BLaER1 (cell line): ENCODE data around the gene FKBP10.
"Not testable (repeated sequence)": the region's sequence is repeated elsewhere in the genome, so short reads cannot be mapped to it uniquely, and the experiment has no call there.

Experiments used
- H3K27ac ChIP-seq: shearing (Covaris generic); formaldehyde crosslinking; 2 replicates; pipeline ENCODE4 v1.8.1; 2022
- H3K27me3 ChIP-seq: shearing (Covaris generic); formaldehyde crosslinking; 2 replicates; pipeline ENCODE4 v1.8.1; 2022
- H3K36me3 ChIP-seq: shearing (Covaris generic); formaldehyde crosslinking; 2 replicates; pipeline ENCODE4 v1.8.1; 2022
- H3K4me1 ChIP-seq: shearing (Covaris generic); formaldehyde crosslinking; 2 replicates; pipeline ENCODE4 v1.8.1; 2022
- H3K4me2 ChIP-seq: shearing (Covaris generic); formaldehyde crosslinking; 2 replicates; pipeline ENCODE4 v1.8.1; 2022
- H3K4me3 ChIP-seq: shearing (Covaris generic); formaldehyde crosslinking; 2 replicates; pipeline ENCODE4 v1.8.1; 2022
- H3K9ac ChIP-seq: shearing (Covaris generic); formaldehyde crosslinking; 2 replicates; pipeline ENCODE4 v1.8.1; 2022
- H3K9me3 ChIP-seq: shearing (Covaris generic); formaldehyde crosslinking; 2 replicates; pipeline ENCODE4 v1.8.1; 2022
- H4K20me1 ChIP-seq: shearing (Covaris generic); formaldehyde crosslinking; 2 replicates; pipeline ENCODE4 v1.8.1; 2022
- Cebpa-rat ChIP-seq: shearing (Covaris generic); IDR thresholded peaks from 2 replicates; pipeline ENCODE4 v1.8.1; 2022

FKBP10 gene

GRCh38 chr17:41821776-41822175 is 9.0 kb downstream of the FKBP10 start:
- H3K27ac ChIP-seq, result no peak overlapping the region
- H3K27me3 ChIP-seq, result no peaks in the 10 kb centered on the region
- H3K4me1 ChIP-seq, result no peaks in the 10 kb centered on the region
- H3K9ac ChIP-seq, result no peak overlapping the region
- no peak for TF ChIP-seq Cebpa-rat
- no peak overlapping the region for H3K4me3 ChIP-seq
- peaks cover 36% of the 10 kb centered on the region for H3K36me3 ChIP-seq
- no peak overlapping the region for H3K4me2 ChIP-seq
- no peaks in the 10 kb centered on the region for H3K9me3 ChIP-seq
- no peaks in the 10 kb centered on the region for H4K20me1 ChIP-seq

GRCh38 chr17:41822216-41823140 is 9.7 kb downstream of the FKBP10 start:
- no peaks in the 10 kb centered on the region for H3K27me3 ChIP-seq
- H3K27ac ChIP-seq, result no peak overlapping the region
- no peak overlapping the region for H3K4me2 ChIP-seq
- H3K9me3 ChIP-seq, result no peaks in the 10 kb centered on the region
- no peaks in the 10 kb centered on the region for H3K4me1 ChIP-seq
- TF ChIP-seq Cebpa-rat, result no peak
- peaks cover 43% of the 10 kb centered on the region for H3K36me3 ChIP-seq
- no peaks in the 10 kb centered on the region for H4K20me1 ChIP-seq
- H3K4me3 ChIP-seq, result no peak overlapping the region
- H3K9ac ChIP-seq, result no peak overlapping the region

DNA sequence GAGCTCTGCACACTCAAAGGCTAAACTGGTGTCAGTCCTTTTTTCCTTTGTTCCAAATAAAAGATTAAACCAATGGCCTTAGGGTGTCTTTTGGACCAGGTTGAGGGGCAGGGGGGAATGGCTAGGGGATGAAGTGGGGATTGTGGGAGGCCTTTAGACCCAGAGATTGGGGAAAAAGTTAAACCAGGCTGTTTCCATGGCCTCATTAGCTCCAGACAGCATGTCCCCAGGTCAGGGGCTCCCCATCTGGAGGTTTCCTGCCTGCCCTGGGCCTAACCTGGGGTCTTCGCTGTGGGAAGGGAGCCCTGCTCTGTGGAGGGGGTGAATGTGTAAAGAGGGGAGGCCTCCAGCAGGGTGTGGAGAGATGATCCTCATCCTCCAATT is 10.3 kb downstream of the FKBP10 start:
- Histone ChIP-seq H3K4me3 (no peak overlapping the region), H3K27me3 (no peaks in the 10 kb centered on the region), H3K4me2 (no peak overlapping the region), H3K9me3 (no peaks in the 10 kb centered on the region), H3K4me1 (no peaks in the 10 kb centered on the region), H3K9ac (no peak overlapping the region), H3K27ac (no peak overlapping the region), H3K36me3 (peaks cover 49% of the 10 kb centered on the region), H4K20me1 (no peaks in the 10 kb centered on the region)
- no peak for TF ChIP-seq Cebpa-rat

DNA sequence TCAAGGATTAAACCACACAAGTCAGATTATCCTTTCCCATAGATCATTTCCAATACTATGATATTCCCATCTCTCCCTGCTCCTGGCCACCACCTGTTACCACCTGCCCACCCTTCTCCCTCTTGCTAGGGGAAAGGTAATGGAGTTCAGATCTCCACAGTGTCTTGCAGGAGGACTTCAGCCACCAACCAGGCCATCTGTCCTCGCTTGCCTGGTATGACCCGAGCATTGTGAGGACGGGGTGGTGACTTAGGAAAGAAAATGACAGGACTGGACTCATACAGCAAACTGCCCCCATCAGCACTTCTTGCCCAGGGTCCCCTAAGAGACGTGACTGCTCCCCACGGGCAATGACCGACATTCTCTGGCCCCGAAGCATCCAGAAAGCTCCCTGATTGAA is 10.8 kb downstream of the FKBP10 start:
- no peak for TF ChIP-seq Cebpa-rat
- Histone ChIP-seq H3K27me3 (no peaks in the 10 kb centered on the region), H3K27ac (no peak overlapping the region), H3K9ac (no peak overlapping the region), H4K20me1 (no peaks in the 10 kb centered on the region), H3K36me3 (peaks cover 54% of the 10 kb centered on the region), H3K4me3 (no peak overlapping the region), H3K9me3 (no peaks in the 10 kb centered on the region), H3K4me2 (no peak overlapping the region), H3K4me1 (no peaks in the 10 kb centered on the region)

GRCh38 chr17:41824086-41824485 is 11.3 kb downstream of the FKBP10 start:
- no peak overlapping the region for H3K4me2 ChIP-seq
- H3K4me1 ChIP-seq, result no peaks in the 10 kb centered on the region
- no peak overlapping the region for H3K27ac ChIP-seq
- no peak for TF ChIP-seq Cebpa-rat
- H3K36me3 ChIP-seq, result peaks cover 59% of the 10 kb centered on the region
- H3K4me3 ChIP-seq, result no peak overlapping the region
- no peak overlapping the region for H3K9ac ChIP-seq
- no peaks in the 10 kb centered on the region for H3K9me3 ChIP-seq
- H4K20me1 ChIP-seq, result no peaks in the 10 kb centered on the region
- H3K27me3 ChIP-seq, result no peaks in the 10 kb centered on the region

DNA sequence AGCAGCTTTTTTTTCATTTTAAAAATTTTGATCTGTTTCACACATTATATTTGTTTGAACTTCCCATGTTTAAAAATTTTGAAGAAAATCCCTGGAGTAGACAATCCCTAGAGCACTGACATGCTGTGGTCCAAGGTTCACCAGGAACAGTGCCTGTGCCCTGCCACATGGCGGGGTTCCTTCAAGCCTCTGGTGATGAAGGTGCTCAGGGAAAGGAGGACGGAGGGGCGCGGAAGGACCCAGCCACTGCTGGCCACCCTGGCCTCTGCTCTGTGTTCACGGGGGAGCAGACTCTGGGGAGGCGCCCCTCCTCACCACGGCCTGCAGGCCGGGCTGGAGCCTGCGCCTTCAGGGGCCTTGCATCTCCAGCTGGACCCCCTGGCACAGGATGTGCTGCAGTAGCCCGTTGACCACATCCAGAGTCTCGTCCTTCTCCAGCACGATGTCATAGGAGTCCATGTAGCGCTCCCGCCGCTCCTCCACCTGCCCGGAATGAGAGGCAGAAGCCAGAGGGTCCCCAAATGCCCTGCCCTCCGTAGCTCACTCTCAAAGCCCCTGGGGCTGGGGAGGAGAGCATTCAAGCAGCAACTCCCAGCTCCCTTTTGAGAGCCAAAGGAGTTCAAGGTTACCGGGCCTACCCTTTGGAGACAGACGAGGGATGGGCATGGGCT is 12.5 kb downstream of the FKBP10 start:
- Histone ChIP-seq H4K20me1 (no peaks in the 10 kb centered on the region), H3K4me3 (no peak overlapping the region), H3K4me2 (no peak overlapping the region), H3K27me3 (no peaks in the 10 kb centered on the region), H3K27ac (no peak overlapping the region), H3K9me3 (no peaks in the 10 kb centered on the region), H3K9ac (no peak overlapping the region), H3K36me3 (peaks cover 71% of the 10 kb centered on the region), H3K4me1 (no peaks in the 10 kb centered on the region)
- TF ChIP-seq Cebpa-rat, result no peak

DNA sequence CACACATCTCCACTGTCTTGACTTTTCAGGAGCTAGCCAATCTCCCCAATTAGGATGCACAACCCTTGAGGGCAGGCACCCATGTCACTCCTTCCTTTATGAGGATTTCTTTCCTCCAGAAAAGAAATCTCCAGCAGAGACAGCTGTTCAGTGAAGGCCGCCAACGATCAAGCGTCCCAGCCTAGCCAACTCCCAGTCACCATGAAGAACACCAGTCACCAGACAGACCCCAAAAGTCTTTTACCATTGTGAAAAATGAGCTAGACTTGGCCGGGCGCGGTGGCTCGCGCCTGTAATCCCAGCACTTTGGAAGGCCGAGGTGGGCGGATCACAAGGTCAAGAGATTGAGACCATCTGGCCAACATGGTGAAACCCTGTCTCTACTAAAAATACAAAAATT is 17.2 kb downstream of the FKBP10 start:
- H4K20me1 ChIP-seq, H3K4me1 ChIP-seq, H3K4me3 ChIP-seq, H3K9me3 ChIP-seq, H3K27me3 ChIP-seq, H3K9ac ChIP-seq, H3K4me2 ChIP-seq, H3K27ac ChIP-seq: not testable (repeated sequence)
- peaks cover 95% of the 10 kb centered on the region for H3K36me3 ChIP-seq

DNA sequence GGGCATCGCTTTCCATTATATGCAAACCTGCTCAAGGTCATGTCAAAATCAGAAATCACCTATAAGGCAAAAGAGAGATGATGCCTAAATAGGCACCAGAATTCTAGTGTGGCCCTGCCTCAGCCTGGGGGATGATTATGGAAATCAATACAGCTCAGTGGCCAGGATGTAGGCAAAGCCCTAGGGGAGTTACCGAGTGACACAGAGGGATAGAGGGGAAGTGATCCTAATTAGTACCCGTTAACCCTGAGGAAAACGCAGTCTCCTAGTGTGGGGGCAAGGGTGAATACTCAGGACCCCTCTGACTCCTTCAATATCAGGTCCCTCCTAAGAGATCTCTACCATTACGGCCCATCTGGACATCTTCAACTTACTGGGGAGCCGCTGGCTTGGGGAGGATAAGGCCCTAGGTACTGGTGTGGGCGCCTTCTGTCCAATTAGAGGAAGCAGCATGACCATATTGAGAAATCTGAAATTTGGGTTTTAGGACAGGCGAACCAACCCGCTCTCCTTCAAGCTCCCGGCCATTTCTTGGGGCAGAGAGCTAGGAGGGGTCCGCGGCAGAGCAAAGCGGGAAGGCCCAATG is 22.5 kb downstream of the FKBP10 start:
- no peak for TF ChIP-seq Cebpa-rat
- H3K9me3 ChIP-seq, result no peaks in the 10 kb centered on the region
- H3K4me1 ChIP-seq, result peaks cover 19% of the 10 kb centered on the region
- peaks cover 6% of the 10 kb centered on the region; the same call in 1 of the 2 replicates for H4K20me1 ChIP-seq
- H3K27me3 ChIP-seq, result no peaks in the 10 kb centered on the region
- peaks cover 41% of the 10 kb centered on the region for H3K36me3 ChIP-seq
- peak overlapping the region; percentile 97 for H3K4me3 ChIP-seq
- peak overlapping the region; percentile 89 for H3K27ac ChIP-seq
- H3K9ac ChIP-seq, result peak overlapping the region; percentile 93
- peak overlapping the region; percentile 91 for H3K4me2 ChIP-seq

- no peaks in the 10 kb centered on the region for H3K9me3 ChIP-seq
- H3K27me3 ChIP-seq, result no peaks in the 10 kb centered on the region
- H3K36me3 ChIP-seq, result peaks cover 34% of the 10 kb centered on the region
- peak within 1 kb of the TSS; percentile 93 for H3K9ac ChIP-seq
- H3K27ac ChIP-seq, result peak within 1 kb of the TSS; percentile 89
- peak within 1 kb of the TSS; percentile 91 for H3K4me2 ChIP-seq
- TF ChIP-seq Cebpa-rat, result no peak
- peaks cover 6% of the 10 kb centered on the region; the same call in 1 of the 2 replicates for H4K20me1 ChIP-seq
- H3K4me1 ChIP-seq, result peaks cover 19% of the 10 kb centered on the region
- peak within 1 kb of the TSS; percentile 97 for H3K4me3 ChIP-seq
Observed at GRCh38 chr17:41835800-41836549, 23.2 kb downstream of the FKBP10 start, which contains the start of gene NT5C3B. NT5C3B (minus strand) TSS chr17:41836232; CDS start chr17:41836193, 39 bp downstream.
